Measurements from ENCODE around the gene RSPO1.

Gene RSPO1

DNA sequence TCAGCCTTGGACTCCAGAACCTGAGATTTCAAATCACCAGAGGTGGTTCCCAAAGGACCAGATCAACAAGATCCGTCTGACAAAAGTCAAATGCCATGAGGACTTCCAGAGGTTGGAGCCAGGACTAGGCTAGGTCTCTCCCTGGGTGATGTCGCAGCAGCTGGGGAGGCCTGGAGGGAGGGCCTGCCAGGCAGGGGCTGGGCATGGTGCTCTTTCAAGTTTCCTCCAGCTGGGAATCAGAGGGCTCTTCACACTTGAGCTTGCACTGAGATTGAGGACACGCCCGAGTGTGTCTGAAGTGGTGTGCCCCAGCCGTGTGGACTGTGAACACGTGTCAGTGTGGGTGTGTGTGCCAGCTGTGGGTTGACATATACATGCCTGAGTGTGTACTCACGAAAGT, 21.3 kb upstream of the RSPO1 start:
- DNase-seq = peak in 1 of 3 experiments; percentile 54

DNA sequence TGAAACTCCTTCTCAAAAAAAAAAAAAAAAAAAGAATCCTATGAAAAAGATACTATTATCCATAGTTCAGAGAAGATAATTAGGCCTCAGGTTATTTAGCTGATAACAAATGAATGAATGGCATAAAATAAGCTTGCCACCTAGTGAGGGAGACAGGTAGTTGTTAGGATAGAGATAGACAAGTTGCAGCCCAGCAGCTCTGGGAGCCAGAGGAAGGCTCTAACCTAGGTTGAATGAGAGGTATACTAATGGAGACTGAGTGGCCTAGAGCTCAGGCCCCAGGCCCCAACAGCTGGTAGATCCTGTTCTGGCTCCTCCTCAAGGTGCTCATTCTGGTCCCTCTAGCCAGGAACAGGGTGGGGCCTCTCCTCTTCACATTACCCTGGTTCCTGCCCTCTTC, 20.6 kb upstream of the RSPO1 start:
- peak in 1 of 3 experiments; percentile 4 for DNase-seq

DNA sequence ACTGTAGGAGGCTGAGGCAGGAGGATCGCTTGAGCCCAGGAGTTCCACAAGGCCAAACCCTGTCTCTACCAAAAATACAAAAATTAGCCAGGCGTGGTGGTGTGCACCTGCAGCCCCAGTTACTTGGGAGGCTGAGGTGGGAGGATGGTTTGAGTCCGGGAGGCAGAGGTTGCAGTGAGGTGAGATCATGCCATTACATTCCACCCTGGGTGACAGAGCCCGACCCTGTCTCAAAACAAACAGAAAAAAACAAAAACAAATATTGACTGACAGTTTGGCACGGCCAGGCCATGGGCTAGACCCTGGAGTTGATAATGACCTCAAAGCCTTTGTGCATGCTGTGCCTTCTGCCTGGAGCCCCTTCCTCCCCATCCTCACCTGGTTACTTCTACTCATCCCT, 19.2 kb upstream of the RSPO1 start:
- no peak for DNase-seq

GRCh38 chr1:37652976-37653375, 18.3 kb upstream of the RSPO1 start:
- no peak for DNase-seq

GRCh38 chr1:37651803-37652202, 17.1 kb upstream of the RSPO1 start:
- no peak for DNase-seq

DNA sequence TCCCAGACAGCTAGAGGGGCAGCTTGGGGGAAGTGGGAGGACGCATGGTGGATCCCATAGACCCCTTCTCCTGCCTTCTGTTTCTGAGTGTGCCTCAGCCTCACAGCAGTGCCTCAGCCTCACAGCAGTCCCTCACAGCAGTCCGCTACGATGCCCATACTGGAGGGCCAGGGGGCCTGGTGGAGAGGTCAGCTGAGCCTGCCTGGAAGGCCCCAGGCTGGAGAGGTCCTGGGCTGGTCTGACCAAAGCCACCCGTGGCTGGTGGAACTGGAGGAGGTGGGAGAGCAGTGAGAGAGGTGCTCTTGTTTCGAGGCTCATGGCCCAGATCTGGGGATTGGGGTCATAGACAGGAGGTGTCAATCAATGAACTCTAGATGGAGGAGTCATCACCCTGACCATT, 16.0 kb upstream of the RSPO1 start:
- no peak for DNase-seq

DNA sequence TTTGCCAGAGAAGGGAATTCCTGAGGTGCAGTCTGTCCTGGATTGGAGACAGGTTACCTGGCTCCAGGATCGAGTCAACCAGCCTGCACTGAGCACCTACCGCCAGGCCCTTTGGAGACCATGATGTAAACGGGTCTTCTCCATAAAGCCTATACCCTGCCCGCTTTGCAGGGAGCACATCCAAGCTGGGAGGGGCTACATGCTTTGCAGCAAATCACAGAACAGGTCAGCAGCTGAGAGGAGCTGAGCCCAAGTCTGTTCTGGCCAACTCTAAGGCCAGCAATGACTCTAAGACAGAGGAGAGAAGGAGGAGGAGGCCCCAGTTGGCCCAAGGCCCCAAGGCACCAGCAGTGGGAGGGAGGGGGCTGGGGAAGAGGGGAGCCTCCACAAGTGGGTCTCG, 15.5 kb upstream of the RSPO1 start:
- DNase-seq = no peak

DNA sequence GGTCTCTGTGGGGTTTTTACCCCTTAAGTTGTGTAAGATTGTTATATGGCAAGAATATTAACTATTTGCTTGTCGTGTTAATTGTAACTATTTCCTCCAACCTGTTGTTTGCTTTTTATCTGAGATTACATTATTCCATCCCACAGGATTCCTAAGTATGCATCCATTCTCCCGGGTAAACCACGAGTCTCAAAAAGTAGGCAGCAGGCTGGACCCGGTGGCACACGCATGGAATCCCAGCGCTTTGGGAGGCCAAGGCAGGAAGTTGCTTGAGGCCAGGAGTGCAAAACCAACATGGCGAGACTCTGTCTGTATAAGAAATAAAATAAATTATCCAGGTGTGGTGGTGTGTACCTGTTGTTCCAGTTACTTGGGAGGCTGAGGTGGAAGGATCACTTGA, 12.6 kb upstream of the RSPO1 start:
- no peak for DNase-seq

DNA sequence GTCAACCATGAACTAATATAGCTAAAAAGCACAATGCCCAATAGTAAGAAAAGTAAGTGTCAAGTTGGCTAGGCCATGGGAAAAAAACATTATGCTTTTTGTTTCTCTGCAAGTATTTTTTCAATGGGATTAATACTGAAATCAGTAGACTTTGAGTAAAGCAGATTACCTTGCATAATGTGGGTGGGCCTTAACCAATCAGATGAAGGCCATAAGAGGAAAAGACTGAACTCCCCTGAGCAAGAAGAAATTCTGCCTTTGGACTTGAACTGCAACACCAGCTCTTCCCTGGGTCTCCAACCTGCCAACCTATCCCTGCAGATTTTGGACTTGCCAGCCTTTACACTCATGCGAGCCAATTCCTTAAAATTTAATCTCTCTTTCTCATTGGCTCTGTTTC, 6.4 kb upstream of the RSPO1 start:
- DNase-seq = no peak

- no peak for DNase-seq
These were observed 1.7 kb upstream of the RSPO1 start for GRCh38 chr1:37636435-37636834.

- DNase-seq = no peak
These were observed 555 bp upstream of the RSPO1 start for GRCh38 chr1:37634992-37635902.

- no peak for DNase-seq
These were observed 801 bp downstream of the RSPO1 start for GRCh38 chr1:37633938-37634243.

DNA sequence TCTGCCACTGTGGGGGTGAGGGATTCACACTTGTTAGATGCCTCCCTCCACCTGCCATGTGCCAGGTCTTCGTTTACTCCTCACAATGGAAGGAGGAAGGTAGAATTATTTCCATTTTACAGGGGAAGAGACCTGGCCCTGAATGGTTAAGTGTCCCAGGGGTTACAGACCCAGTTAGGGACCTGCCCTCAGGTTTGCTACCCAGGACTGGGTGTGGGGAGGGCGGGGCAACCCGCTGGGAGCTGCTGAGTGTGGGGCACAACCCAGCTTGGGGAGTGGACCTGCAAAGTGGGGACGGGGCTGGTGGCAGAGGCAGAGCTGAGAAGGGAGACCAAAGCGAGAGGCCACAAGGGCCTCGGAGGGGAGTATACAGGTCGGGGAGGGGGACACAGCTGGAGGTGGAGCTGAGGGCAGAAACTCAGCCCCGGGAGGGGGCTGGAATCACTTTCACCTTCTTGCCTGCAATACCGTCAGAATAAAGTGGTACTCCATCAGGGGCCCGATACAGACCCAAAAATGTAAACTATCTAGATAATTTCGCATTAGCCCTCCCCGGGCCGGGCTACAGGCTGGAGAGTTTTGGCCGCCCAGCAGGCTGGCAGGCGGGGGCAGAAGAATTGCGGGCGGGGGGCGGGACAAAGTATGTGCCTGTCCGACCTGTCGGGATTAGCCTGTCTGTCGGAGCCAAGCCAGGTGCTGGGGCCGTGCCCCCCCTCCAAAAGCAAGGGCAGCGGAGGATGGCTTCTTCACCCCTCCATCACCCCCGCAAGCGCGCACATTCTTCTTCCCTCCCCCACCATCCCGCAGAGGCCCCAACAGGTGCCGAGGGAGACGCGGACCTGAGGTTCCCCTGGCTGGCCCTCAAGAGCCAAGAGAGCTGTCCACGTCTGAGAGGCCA, 1.4 kb downstream of the RSPO1 start:
- DNase-seq = peak in 1 of 3 experiments; percentile 30

DNA sequence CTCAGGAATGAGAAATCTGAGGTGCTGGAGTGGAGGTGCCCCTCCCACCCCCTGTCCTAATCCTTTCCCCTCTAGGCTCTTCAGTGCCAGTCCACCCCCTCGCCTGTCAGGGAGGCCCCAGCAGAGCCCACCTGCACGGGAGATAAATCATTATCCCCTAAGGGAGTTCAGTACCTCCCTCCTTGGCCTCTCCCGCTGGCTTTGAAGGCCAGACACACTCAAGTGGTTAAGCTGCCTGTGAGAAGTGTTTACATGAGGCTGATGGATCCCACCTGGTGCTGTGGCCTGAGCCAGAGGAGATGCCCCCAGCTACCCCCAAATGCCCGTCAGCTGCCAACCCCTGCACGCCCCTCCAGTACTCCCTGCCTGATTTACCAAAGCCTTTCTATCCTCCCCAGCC, 3.7 kb downstream of the RSPO1 start:
- DNase-seq = peak in 2 of 3 experiments; percentile 40 to 83

DNA sequence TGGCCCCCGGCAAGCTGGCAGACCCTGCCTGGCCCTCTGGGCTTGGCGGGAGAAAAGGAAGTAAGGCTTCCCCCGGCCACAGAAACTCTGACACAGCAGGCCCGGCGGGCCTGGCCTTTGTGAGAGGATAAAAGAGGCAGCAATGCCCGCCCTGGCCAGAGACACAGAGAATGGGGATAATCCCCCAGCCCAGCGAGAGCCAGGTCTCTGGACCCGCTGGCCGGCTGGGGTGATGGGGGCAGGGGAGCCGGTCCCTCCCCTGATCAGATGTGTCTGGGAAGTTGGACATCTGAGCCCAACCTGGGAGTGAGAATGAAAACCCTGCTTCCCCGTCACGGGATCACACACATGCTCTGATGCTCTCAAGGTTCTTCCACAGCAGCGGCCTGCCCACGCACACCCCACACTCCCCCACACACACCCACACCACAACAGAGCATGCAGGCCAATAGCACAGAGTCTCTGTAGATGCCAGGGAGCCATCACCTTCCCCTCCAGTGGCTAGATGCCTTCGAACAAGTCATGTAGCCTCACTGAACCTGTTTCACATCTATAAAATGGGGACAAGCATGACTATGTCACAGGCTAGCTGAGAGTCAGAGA, 4.2 kb downstream of the RSPO1 start:
- no peak for DNase-seq

- no peak for DNase-seq
These were observed 4.8 kb downstream of the RSPO1 start for GRCh38 chr1:37629726-37630425.

- DNase-seq = no peak
These were observed 5.7 kb downstream of the RSPO1 start for GRCh38 chr1:37629008-37629407.

GRCh38 chr1:37628026-37628556, 6.6 kb downstream of the RSPO1 start:
- DNase-seq = no peak

DNA sequence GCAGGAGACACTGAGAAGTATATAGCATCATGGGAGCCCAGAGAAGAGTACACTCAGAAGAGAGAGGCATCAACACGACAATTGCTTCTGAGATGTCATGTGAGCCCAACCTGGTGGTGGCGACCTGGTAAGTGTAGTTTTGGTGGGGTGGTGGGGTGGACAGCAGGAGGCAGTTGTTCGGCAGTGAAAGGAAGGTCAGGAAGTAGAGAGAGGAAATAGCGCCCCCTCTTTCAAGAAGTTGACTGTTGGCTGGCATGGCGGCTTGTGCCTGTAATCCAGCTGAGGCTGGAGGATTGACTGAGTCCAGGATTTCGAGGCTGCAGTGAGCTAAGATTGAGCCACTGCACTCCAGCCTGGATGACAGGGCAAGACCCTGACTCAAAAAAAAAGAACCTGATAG, 12.6 kb downstream of the RSPO1 start:
- no peak for DNase-seq

DNA sequence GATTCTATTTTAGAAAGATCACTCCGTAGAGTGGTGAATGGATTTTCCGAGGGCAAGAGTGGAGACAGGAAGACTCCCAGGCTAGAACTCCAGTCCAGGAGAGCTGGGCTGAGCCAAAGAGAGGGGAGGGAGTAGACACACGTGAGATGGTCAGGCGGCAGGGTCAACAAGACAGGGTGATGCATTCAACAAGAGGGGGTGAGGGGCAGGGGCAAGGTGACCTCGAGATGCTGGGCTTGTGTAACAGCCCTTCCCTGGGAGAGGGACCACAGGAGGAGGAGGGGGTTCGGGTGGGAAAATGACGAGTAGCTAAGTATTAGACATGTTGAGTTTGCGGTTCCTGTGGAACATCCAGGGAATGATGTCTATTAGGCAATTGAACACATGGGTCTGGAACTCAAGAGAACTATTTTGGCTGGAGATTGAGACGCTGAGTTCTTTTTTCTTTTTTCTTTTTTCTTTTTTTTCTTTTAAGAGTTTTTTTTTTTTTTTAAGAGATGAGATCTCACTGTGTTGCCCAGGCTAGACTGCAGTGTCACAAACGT, 13.3 kb downstream of the RSPO1 start:
- DNase-seq = no peak

DNA sequence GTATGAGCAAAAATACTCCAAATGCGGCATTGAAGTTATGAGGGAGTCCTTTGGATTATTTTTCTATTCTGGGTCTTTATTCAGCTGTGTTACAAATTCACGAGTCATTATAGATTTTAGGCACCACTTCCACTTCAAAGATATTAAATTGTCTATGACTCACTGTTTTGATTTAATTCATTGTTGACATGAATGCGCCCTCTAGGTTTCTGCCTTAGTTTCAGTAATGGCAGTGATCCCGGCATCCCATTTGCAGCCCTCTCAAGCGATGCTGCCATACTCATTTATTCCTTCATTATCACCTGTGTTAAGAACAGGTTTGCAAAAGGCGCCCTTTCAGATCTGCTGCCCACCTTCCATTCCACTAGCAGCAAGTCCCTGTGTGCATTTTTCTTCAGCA, 14.0 kb downstream of the RSPO1 start:
- peak in 1 of 3 experiments; percentile 22 for DNase-seq

DNA sequence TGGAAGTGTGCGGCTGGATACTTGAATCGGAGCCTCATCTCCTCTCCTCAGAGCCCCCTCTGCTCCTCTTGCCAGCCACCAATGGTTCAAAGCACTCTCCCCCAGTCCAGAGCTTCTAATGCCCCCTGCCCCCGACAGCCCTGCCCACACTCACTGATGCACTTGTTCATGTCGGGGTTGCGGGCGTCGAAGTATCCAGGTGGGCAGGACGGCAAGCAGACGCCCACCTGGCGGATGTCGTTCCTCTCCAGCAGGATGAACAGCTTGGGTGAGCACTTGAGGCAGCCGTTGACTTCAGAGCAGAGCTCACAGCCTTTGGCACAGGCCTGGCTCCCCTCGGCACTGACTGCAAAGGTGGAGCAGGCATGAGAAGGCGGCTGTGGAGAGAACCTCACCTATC, 18.4 kb downstream of the RSPO1 start:
- DNase-seq = no peak
